Common myeloid progenitor, CD34-positive (primary cell): ENCODE data around the gene RTN4RL1.

Experiments used
- CTCF ChIA-PET: fragments of 350-600 bp; sonication (Branson Sonifier 250); formaldehyde crosslinking; loops from one replicate; lab custom pipeline; 2021; ENCODE audit warnings: antibody characterized with exemption; lab: Charles Lee
- POLR2A ChIA-PET: fragments of 350-600 bp; sonication (Branson Sonifier 250); formaldehyde crosslinking; loops from one replicate; lab custom pipeline; 2021; ENCODE audit warnings: antibody characterized with exemption; lab: Charles Lee
- DNase-seq, 3 donors: peaks; one replicate each; pipeline versions ENCODE4 v3.0.0 to v3.0.0-alpha.2; 2013
- H3K27ac ChIP-seq, 2 experiments: 1 replicate in 1 of 2; 2 replicates in 1 of 2; pipeline ENCODE4 v1.7.0; 2013; ENCODE audit warnings: inconsistent platforms in 2 of 2, low read length in 2 of 2, mild to moderate bottlenecking in 2 of 2, low read depth in 1 of 2, moderate library complexity in 1 of 2; ENCODE audit not compliant: severe bottlenecking in 2 of 2, insufficient read depth in 1 of 2, poor library complexity in 1 of 2
- H3K27me3 ChIP-seq, 5 experiments: replicated peaks in 2 of 5; 1 replicate in 3 of 5; 2 replicates in 2 of 5; pipeline versions ENCODE4 v1.6.1 to v1.7.0; 2013; ENCODE audit warnings: low read length in 4 of 5, mild to moderate bottlenecking in 2 of 5, moderate library complexity in 2 of 5, inconsistent platforms in 1 of 5; ENCODE audit not compliant: insufficient read depth in 5 of 5, control insufficient read depth in 4 of 5
- H3K36me3 ChIP-seq, 4 experiments: 1 replicate in 2 of 4; 2 replicates in 2 of 4; pipeline versions ENCODE4 v1.6.1 to v1.7.0; 2013; ENCODE audit warnings: low read length in 3 of 4, control low read depth in 1 of 4, mild to moderate bottlenecking in 1 of 4; ENCODE audit not compliant: control insufficient read depth in 4 of 4, insufficient read depth in 4 of 4
- H3K4me1 ChIP-seq, 4 experiments: 1 replicate in 3 of 4; 2 replicates in 1 of 4; pipeline versions ENCODE4 v1.6.1 to v1.7.1; 2013; ENCODE audit warnings: low read length in 3 of 4, mild to moderate bottlenecking in 3 of 4, control low read depth in 1 of 4, inconsistent platforms in 1 of 4, moderate library complexity in 1 of 4; ENCODE audit not compliant: control insufficient read depth in 4 of 4, insufficient read depth in 4 of 4; ENCODE audit errors: control extremely low read depth in 1 of 4
- H3K4me3 ChIP-seq, 7 experiments: 1 replicate in 4 of 7; 2 replicates in 3 of 7; pipeline versions ENCODE4 v1.5.1 to v1.7.0; 2013; ENCODE audit warnings: mild to moderate bottlenecking in 7 of 7, low read length in 6 of 7, moderate library complexity in 6 of 7, inconsistent platforms in 2 of 7, low read depth in 2 of 7, control low read depth in 1 of 7; ENCODE audit not compliant: insufficient read depth in 4 of 7, control insufficient read depth in 1 of 7; ENCODE audit errors: extremely low read depth in 1 of 7
- H3K9me3 ChIP-seq, 5 experiments: 1 replicate in 4 of 5; 2 replicates in 1 of 5; pipeline versions ENCODE4 v1.6.1 to v1.7.1; 2013; ENCODE audit warnings: low read length in 4 of 5, mild to moderate bottlenecking in 2 of 5, inconsistent platforms in 1 of 5, low read depth in 1 of 5, moderate library complexity in 1 of 5; ENCODE audit not compliant: control insufficient read depth in 4 of 5, insufficient read depth in 2 of 5; ENCODE audit errors: control extremely low read depth in 1 of 5
- whole genome bisulfite sequencing: methylation state at CpG from one replicate; pipeline ENCODE4 v1.1.5; 2013; ENCODE audit not compliant: insufficient coverage; 5-methylcytosine and 5-hydroxymethylcytosine counted together

RTN4RL1 gene

GRCh38 chr17:2044263-2044894 is 19.2 kb upstream of the RTN4RL1 start:
- H3K4me3 ChIP-seq, result no peak overlapping the region
- peaks cover 0 to 21% (median 12%) of the 10 kb centered on the region in 5 experiments for H3K27me3 ChIP-seq
- H3K9me3 ChIP-seq, result no peaks in the 10 kb centered on the region
- H3K27ac ChIP-seq, result no peak overlapping the region
- ChIA-PET CTCF (interaction anchor here (0.8 kb wide), 1 partner anchor 14 kb away, joined by 3 read pairs; no protein-coding TSS in a partner anchor), POLR2A (no interaction called here)
- H3K4me1 ChIP-seq, result peaks cover 5 to 27% (median 21%) of the 10 kb centered on the region in 4 experiments
- WGBS, result 100% methylated on average over 4 of the region's 5 CpGs
- DNase-seq, result no peak
- H3K36me3 ChIP-seq, result peaks cover 8 to 30% (median 19%) of the 10 kb centered on the region in 4 experiments

- peaks cover 8 to 30% (median 19%) of the 10 kb centered on the region in 4 experiments for H3K36me3 ChIP-seq
- ChIA-PET CTCF (interaction anchor here (0.7 to 0.8 kb wide), 2 partner anchors 11 to 15 kb away, joined by 3 read pairs; partner anchors contain the start of gene HIC1), POLR2A (no interaction called here)
- DNase-seq, result no peak
- peaks cover 0 to 21% (median 18%) of the 10 kb centered on the region in 4 experiments for H3K4me1 ChIP-seq
- peaks cover 0 to 15% (median 8%) of the 10 kb centered on the region in 5 experiments for H3K27me3 ChIP-seq
- WGBS, result 97% methylated on average over 3 of the region's 6 CpGs
- no peak overlapping the region for H3K4me3 ChIP-seq
- no peaks in the 10 kb centered on the region for H3K9me3 ChIP-seq
- no peak overlapping the region for H3K27ac ChIP-seq
Measured at GRCh38 chr17:2043785-2044184, 18.7 kb upstream of the RTN4RL1 start.

GRCh38 chr17:2042933-2043332 is 17.8 kb upstream of the RTN4RL1 start:
- H3K4me1 ChIP-seq, result peaks cover 0 to 21% (median 16%) of the 10 kb centered on the region in 4 experiments
- ChIA-PET CTCF (no interaction called here), POLR2A (no interaction called here)
- H3K27ac ChIP-seq, result no peak overlapping the region
- peak in 2 of 3 donors; percentile 41 to 52 for DNase-seq
- WGBS, result 94% methylated on average over 3 of the region's 5 CpGs
- H3K9me3 ChIP-seq, result no peaks in the 10 kb centered on the region
- H3K36me3 ChIP-seq, result peaks cover 8 to 38% (median 22%) of the 10 kb centered on the region in 4 experiments
- peak overlapping the region in 5 of 7 experiments; percentile 76 to 95 (median 82) for H3K4me3 ChIP-seq
- H3K27me3 ChIP-seq, result peaks cover 0 to 6% (median 2%) of the 10 kb centered on the region in 5 experiments

- peak in 2 of 3 donors; percentile 58 to 62 for DNase-seq
- CTCF ChIA-PET, result no interaction called here
- Histone ChIP-seq H3K9me3 (no peaks in the 10 kb centered on the region), H3K36me3 (peaks cover 8 to 43% (median 26%) of the 10 kb centered on the region in 4 experiments), H3K27ac (peak overlapping the region; percentile 83 to 93), H3K4me1 (peaks cover 0 to 21% (median 16%) of the 10 kb centered on the region in 4 experiments), H3K4me3 (peak overlapping the region; percentile 51 to 95 (median 81)), H3K27me3 (peaks cover 0 to 2% (median 0%) of the 10 kb centered on the region in 5 experiments)
- POLR2A ChIA-PET, result no interaction called here
- WGBS, result 25% methylated on average over 16 of the region's 17 CpGs
Measured at GRCh38 chr17:2042390-2042847, 17.3 kb upstream of the RTN4RL1 start.

GRCh38 chr17:2041561-2042389 is 16.6 kb upstream of the RTN4RL1 start, which contains the start of gene OVCA2:
Gene OVCA2 (plus strand): TSS chr17:2042022. CDS start chr17:2042048, 26 bp downstream.
- H3K9me3 ChIP-seq, result no peaks in the 10 kb centered on the region
- ChIA-PET POLR2A (no interaction called here), CTCF (interaction anchor here (0.7 to 1.6 kb wide), 2 partner anchors 9 to 17 kb away, joined by 3 to 5 read pairs; partner anchors contain the start of gene RTN4RL1)
- peak within 1 kb of the TSS; percentile 83 to 93 for H3K27ac ChIP-seq
- peaks cover 8 to 49% (median 32%) of the 10 kb centered on the region in 4 experiments for H3K36me3 ChIP-seq
- peak; percentile 95 to 97 (median 96) for DNase-seq
- peaks cover 0 to 21% (median 16%) of the 10 kb centered on the region in 4 experiments for H3K4me1 ChIP-seq
- H3K27me3 ChIP-seq, result no peaks in the 10 kb centered on the region
- H3K4me3 ChIP-seq, result peak within 1 kb of the TSS; percentile 51 to 95 (median 81)
- WGBS, result under 1% methylated on average over 83 of the region's 93 CpGs

- WGBS, result 98% methylated on average over 9 of the region's 16 CpGs
- POLR2A ChIA-PET, result interaction anchor here (0.5 kb wide), 1 partner anchor 621 kb away, joined by 3 read pairs; no protein-coding TSS in a partner anchor
- Histone ChIP-seq H3K9me3 (no peaks in the 10 kb centered on the region), H3K4me3 (peak overlapping the region; percentile 51 to 95 (median 81)), H3K4me1 (peaks cover 0 to 21% (median 16%) of the 10 kb centered on the region in 4 experiments), H3K36me3 (peaks cover 11 to 56% (median 38%) of the 10 kb centered on the region in 4 experiments), H3K27ac (peak overlapping the region in 1 of 2 experiments; percentile 10), H3K27me3 (no peaks in the 10 kb centered on the region)
- DNase-seq, result peak in 1 of 3 donors; percentile 25
- CTCF ChIA-PET, result interaction anchor here (0.7 to 1.6 kb wide), 3 partner anchors 9 to 164 kb away, joined by 3 to 5 read pairs (median 3); partner anchors contain the start of gene RTN4RL1
Measured at GRCh38 chr17:2040942-2041560, 15.9 kb upstream of the RTN4RL1 start.
